GM21390 (cell line): Measurements from ENCODE around the gene PHF10.

ENCODE experiments used
- ATAC-seq: cut with Tn5 transposase; IDR thresholded peaks from one replicate; pipeline ENCODE4 v1.9.1; 2021; ENCODE audit not compliant: unreplicated experiment

Gene PHF10

DNA sequence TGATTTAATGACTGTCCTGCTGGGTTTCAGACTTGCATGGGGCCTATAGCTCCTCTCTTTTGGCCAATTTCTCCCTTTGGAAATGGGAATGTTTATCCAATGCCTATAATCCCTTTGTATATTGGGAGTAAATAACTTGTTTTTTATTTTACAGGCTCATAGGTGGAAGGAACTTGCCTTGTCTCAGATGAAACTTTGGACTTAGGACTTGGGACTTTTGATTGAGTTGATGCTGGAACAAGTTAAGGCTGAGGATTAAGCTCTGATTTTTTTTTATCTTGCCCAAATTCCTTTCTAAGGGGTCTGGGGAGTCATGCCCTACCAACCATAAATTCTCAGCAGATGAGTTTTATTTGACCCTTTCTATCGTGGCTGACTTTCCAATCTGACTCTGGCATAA lies 46.0 kb downstream of the PHF10 start:
- ATAC-seq = no peak

DNA sequence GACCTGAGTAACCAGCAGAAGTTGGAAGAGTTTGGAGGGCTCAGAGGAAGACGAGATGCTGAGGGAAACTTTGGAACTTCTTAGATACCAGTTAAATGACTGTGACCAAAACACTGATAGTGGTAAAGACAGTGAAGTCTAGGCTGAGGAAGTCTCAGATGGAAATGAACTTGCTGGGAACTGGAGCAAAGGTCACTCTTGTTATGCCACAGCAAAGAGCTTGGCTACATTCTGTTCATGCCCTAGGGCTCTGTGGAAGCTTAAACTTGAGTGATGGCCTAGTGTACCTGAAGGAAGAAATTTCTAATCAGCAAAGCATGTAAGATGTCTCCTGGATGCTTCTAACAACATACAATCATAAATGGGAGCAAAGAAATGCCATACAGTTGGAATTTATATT lies 47.2 kb downstream of the PHF10 start:
- no peak for ATAC-seq

DNA sequence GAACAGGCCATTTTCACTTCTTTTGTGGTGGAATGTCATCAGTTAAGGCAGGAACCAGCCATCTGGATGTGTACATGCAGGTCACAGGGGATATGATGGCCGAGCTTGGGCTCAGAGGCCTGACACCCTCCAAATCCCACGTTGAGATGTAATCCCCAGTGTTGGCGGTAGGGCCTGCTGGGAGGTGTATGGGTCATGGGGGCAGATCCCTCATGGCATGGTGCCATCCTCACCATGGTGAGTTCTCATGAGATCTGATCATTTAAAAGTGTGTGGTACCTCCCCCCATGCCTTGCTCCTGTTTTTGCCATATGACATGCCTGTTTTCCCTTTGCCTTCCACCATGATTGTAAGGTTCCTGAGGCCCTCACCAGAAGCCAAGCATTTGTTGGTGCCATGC lies 49.3 kb downstream of the PHF10 start:
- no peak for ATAC-seq

DNA sequence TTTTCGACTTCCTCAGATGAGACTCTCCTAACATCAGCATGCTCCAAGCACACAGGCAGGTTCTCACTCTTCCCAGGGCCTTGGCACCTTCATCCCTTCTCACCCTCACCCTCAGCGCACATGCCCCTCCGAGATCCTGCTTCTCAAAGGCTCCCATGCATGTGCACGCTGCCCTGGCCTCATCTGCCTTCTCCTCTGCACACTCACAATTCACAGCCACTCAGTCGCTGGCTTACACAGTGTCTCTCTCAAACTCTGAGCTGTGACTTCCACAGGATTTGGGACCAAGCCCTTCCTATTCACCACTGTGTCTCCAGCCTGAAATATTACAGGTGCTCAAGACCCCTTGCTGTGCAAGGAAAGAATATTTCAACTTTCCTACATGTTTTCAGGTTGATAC lies 52.7 kb downstream of the PHF10 start:
- no peak for ATAC-seq

DNA sequence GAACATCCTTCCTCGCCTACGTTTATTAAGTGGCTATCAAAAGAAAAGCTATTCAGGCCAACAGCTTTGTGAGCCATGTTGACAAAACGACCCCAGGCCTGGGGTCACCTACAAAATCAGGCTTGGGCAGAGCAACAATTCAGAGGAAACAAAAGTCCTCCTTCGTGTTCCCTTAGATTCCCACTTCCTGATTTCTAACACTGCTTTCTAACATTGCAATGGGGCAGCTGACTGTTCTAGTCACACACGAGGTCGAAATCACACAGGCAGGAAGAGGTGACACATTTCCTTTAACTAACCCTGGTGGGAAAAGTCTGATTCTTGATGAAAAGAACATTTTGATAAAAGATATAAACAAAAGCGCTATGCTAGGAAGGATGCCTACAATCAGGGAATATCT lies 54.4 kb downstream of the PHF10 start:
- ATAC-seq = no peak

DNA sequence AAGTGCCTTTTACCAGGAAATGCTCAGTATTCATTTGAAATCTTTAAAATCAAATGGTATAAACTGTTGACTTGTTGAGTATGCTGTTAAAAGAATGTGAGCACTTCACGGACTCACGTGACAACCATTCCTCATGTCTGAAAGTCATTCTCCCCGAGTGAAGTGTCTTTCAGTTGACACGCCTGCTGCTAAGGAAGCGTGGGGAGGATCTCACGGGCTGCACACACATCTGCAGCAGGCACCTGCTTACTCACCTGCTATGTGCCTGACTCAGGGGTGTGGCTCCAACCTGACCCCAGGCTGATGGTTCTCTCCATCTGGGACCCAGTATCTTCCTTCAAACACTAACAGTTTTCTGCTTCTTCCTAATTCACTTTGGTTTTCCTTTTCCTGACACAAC lies 55.2 kb downstream of the PHF10 start:
- no peak for ATAC-seq

DNA sequence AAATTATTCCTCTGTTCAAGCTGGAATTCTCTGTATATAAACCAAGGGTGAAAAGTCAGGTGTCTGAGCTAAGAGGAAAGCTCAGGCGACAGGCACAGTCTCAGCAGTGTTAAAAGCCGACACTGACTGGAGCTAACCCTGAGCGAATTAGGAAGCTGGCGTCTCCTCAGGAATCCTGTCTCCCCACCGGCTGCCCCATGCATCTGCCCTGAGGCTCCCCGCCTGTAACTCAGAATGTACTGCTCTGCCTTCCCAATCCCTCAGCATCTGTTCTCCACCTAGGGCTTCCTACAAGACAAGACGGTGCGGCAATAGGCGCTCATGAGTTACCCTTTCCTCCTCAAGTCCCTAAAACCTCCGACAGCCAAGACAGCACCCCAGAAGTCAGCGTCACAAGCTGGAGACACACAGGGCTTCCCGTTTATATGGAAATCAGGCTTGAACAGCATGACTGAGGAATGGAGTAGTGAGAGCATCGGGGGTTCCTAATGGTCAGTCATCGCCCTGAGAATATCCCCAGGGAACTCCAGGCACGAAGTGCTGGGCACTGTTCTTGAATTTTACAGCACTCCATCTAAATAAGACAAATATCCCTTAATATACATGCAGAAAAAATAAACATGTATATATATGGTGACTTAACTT lies 56.0 kb downstream of the PHF10 start:
- ATAC-seq = no peak

DNA sequence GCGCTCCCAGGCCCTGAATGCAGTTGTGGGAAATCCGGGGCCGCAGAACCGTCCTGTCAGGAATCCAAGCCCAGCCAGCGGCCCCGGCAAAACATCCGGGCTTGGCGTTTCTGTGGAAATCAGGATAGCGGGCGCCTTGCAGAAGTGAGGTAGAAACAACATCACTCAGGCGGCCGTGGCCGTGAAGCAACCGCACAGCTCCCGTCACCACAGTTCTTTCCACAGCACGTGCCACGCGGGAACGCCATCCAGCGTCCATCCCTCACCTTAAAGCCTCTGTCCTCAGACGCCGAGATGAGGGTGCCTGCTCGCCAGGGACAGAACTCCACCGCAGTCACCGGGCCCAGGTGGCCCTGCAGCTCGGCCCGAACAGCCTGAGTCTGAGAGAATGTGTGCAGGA lies 56.6 kb downstream of the PHF10 start:
- no peak for ATAC-seq

DNA sequence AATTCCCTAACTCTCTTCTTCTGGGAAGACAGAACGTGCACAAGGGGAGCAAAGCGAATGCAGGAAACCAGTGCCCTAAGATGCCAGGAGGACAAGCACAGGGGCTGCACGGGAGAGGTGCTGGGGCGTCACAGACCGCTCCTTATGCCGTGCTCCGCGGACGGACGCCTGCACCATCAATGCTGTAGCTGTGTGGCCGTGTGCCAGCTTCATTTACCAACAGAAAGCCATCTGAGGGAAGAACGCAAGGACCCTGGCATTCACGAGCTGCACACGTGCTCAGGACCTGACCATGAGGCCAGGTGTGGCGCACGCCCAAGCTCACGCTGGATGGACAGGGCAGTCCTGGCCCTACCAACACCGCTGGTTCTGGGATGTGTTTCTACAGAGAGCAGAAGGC lies 57.9 kb downstream of the PHF10 start:
- no peak for ATAC-seq

DNA sequence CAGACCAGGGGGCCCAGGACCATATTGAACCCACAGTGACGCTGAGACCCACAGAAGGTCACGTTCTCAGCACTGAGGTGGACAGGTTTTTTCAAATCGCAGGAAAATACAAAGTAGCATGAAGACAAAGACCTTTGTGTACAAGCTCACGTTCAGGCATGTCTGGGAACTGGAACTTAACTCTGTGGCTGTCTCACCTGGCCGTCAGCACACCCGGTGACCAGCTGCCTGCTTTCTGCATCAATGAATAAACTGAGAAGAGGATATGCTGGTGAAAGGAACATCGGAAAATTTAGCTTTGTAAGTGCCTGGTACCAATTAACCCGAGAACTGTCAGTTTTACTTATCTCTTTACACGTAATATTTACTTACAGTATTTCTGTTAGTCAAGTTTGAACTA lies 59.0 kb downstream of the PHF10 start:
- ATAC-seq = no peak

DNA sequence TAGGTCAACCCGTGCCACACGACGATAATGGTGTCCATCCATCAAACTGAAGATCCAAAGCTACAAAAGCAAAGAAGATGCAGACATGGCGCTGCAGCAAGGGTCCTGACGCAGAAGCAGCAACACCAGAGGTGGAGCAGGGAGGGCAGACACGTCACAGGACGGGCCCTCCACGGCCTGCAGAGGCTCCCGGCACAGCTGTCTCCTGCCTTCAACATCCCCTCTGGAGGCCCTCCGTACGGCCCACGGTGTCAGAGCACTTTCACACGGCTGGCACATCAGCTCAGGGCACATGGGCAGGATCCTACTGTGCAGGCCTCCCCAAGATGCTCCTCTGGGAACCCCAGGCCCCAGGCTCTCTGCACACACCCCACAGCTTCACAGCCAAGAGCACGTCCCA lies 60.1 kb downstream of the PHF10 start:
- no peak for ATAC-seq

DNA sequence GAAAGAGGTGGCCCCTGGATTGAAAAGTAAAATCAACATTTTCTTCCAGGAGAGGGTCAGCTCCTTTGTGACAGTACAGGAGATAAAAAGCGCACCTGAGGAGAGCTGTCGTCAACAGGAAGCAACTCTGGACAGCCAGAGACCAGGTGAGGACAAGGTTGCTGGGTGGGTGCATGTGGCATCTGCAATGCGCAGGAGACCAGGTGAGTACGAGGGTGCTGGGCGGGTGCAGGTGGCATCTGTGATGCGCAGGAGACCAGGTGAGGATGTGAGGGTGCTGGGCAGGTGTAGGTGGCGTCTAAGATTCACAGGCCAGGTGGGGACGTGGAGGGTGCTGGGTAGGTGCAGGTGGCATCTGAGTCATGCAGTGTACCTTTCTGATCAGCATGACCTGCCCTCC lies 60.8 kb downstream of the PHF10 start:
- ATAC-seq = no peak

DNA sequence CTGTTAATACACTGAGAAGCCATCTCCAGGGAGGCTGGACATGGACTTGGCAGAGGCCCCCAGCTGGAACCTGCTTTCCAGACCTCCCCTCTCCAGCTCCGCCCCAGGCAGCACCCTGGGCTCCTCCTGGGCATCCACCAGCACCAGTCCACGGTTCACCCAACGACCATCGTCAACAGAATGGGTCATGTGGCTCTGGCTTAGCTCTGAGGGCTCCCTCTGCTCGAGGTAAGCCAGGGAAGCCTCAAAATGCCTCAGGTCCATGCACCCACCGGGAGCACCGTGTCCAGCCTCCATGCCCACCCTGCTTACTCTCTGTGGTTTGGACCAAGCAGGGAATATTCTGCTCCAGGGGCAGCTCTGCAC lies 62.9 kb downstream of the PHF10 start:
- no peak for ATAC-seq

DNA sequence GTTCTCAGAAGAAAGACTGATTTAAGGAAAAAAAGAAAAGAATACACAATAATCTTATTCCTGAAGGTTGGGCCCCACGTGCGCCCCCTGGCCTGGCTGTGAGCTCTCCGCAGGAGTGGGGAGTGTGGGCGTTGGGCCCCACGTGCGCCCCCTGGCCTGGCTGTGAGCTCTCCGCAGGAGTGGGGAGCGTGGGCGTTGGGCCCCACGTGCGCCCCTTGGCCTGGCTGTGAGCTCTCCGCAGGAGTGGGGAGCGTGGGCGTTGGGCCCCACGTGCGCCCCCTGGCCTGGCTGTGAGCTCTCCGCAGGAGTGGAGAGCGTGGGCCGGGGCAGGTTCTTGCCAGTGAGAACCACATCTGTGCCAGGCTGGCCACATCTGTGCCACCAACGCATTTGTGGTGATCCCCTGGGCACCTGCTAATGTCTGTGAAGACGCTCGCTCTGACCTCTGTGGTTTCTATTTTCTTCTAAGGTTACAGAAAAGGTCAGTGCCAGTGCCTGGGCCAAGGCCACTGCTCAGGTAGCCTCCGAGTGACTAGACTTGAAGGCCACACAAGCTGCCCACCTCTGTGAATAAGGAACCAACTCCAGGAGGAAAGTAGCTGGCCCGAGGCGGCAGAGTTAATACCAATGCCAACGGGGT lies 63.4 kb downstream of the PHF10 start:
- no peak for ATAC-seq

DNA sequence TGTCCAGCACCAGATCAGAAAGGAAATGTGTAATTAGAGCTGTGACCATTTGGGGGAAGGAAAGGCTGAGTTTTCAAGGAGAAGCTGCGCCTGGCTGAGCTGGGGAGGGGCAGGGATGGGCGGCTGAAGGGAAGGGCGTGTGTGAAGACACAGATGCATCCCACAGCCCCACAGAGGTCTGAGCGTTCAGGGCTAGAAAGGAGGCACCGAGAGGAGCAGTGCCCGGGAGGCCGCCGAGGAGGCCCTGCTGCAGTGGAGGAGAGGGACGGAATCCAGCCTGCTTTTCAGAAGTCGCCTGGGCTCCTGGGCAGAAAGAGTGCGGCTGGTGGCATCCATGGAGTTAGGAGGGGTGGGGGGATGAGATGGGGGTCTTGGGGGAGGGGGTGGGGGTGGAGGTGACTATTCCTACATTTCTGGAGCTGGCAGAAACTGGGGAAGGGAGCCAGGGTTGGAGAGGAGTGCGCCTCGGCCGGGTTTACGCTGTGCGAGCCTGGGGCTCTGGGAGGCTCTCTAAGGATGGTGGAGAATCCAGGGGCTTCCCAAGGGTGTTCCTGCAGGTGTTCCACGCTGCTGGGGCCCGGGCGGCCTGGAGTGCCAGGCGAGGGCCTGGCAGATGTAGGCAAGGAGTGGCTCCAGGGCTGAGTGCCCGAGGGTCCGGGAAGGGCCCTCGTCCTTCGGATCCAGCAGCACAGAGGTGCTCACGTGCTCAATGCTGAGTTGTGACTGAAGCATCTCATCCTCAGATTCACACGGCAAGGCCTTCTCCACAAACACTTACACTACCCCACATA lies 64.3 kb downstream of the PHF10 start:
- no peak for ATAC-seq

DNA sequence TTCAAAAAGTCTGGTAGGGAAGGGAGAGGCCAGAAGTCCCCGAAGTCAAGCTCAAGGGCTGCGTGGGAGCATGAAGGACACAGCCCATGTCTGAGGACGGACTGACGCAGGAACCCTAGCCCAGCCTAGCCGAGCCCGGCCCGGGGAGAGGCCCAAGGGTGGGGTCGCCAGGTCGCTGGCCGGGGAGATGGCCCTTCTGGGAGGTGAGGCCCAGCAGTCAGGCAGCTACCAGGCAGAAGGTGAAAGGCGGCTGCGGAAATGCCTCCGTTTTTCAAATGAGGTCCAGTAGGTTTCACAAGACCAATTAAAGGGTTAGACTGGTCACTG lies 67.1 kb downstream of the PHF10 start:
- no peak for ATAC-seq

DNA sequence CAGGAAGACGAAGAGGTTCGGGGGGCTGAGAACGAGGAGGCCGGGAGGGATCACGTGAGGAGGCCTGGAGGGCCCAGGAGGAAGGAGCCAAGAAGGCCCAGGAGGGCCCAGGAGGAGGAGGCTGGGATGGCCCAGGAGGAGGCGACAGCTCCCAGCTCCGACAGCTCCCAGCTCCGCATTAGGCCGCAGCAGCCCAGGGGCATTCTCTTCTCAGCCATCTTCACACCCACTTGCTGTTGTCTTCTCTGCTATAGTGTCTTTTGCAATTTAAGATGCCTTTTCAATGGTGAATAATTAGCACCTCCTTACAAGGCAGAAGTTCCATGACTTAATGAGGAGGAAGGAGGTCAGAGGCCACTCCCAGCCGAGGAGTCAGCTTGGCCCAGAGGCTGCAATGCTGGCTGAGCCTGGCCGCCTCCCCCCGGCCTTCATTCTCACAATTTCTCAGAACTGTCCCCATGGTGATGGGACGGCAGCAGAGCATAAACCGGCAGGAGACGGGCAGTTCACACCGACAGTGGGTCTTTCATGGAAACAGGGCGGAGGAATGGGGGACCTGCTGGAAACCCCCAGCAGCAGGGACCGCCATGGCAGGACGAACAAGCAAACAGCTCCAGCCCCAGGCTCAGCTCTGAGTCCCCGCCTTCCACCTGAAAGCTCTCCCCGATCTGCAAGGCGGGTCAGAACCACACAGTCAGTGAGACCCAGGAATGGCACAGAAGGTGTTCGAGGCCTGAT lies 67.6 kb downstream of the PHF10 start:
- ATAC-seq = no peak

DNA sequence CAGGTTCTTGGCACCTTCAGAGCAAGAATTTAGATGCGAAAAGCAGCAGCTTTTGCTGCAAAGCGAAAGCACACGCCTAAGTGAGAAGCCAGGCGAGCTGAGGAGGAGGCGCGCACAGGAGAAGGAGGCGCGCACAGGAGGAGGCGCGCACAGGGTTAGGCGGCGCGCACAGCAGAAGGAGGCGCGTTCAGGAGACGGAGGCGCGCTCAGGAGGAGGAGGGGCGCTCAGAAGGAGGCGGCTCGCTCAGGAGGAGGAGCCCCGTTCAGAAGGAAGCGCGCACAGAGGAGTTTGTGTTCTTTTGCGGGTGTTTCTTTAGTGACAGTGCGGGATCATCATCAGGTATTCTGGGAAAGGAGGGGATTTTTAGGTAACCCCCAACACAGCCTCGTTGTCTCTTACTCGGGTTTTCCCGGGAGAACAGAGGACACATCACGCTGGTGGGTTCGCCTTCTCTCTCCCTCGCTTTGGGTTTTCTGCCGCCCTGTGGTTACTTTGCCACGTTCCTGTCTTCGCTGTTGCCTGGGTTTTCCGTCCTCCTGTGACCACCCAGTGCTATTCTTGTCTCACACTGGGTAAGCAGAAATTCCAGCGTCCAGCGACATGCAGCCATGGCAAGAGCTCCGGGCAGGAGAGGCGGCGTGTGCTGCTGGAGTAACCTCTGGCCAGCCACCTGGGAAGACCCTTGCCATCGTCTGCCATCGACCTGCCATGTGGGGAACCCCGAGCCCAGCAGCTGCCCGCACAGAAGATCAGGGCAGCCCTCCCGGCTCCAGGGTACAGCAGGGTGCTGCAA lies 69.5 kb downstream of the PHF10 start:
- no peak for ATAC-seq
